ENCODE data around the gene ARHGEF16.

The ARHGEF16 gene

DNA sequence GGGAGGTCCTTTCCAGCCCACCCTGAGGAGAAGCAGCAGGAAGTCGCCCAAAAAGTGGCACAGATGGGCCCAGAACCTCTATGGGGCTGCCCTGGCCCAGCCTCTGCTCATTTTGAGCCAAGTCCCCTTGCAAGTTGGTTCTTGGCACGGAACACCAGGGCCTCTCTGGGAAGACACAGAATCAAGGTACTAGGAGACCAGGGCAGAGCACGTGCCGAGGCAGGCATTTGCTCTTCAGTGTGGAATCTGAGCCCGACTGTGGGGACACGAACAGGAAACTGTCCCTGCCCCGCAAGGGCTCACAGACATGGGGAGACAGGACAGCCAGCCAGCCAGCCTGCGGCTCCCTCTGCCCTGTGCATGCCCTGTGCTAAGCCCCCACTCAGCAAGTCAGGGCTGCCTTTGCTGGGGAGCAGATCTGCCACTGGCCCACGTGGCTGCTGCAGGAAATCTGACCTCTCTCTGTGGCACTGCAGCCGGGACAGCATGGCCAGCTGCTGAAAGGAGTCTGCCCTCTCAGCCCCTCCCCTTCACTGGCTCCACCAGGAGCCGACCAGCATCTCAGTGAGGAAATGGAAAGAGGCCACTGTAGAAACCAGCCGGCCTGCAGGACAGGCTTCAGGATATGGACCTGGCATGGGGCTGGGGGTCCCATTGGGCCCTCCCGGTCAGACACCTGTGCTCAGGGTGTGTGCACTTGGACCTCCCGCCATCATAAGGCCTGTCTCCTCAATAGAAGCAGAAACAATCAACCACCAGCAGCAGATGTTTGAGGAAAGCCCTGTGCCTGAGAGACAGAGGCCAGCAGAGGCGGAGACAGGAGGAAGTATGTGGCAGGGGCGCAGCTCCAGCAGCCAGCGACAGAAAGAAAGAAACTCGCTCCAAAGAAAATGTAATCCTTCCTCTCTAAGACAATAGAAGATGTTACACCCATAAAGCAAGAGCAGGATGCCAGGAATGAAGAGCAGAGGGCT, 3.7 kb downstream of the ARHGEF16 start:
- no peak for DNase-seq

DNA sequence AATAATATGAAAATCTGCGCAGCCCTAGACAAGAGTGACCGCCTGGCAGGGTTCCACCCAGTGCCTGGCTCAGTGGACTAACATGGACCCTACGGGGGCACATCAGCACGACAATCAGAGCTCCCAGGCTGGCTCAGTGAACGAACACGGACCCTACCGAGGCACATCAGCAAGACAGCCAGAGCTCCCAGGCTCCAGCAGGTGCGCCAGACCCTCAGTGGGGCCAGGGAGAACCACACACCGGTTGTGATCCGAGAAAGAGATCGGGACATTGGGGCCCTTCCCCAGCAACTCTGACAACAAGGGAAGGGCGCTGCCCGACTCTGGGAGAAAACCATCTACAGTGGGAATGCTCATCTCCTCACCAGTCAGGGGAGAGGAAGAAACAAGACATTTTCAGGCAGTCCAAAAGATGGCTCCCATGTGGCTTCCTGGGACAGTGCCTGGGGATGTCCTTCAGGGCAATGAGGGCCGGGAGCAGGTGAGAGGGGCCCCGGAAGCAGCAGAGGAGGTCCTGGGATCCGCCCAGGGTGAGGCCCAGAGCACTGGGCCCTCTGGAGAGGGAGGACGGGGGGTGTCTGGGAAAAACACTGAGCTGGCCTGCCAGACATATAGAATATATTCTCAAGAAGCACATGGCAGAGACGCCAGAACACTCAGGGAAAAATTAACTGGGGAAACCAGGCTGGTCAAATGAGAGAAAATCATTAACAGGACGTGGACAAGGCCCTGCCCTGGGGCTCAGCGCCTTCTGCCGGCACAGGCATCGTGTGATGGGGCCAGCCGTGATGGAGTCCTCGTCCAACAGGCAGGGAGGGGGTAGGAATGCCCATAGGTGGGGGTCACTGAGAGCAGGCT, 4.8 kb downstream of the ARHGEF16 start:
- DNase-seq: no peak

DNA sequence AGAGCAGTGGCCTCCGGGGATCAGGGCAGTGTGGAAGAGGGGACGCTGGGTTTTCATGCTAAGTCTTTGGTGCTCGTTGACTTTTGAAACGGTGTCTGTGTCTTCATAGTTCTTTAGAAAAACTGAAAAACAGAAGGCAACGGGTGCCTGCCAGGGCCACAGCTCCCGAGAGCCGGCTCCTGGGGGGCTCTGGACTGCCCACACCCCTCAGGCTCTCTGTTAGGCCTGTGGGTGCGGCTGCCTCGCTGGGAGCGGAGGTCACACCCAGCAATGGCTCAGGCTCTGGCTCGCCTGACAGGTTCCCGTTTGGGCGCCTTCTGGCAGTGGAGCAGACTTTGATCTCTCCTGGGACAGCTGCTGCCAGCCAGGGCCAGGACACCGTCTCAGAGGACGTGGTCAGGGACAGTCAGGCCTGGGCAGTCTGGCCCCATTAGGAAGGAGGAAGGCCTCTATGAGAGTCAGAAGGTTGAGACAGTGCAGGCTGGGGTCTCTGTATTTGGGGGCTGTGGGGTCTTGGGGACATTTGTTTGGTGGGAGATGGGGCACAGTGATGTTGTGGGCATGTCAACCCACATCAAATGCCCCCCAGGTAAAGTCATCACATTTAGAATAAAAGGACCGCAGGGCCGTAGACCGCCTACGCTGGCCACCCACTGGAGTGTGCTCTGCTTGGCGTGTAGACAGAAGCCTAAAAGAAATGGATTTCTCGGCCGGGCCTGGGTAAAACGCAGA, 5.6 kb downstream of the ARHGEF16 start:
- no peak for DNase-seq

DNA sequence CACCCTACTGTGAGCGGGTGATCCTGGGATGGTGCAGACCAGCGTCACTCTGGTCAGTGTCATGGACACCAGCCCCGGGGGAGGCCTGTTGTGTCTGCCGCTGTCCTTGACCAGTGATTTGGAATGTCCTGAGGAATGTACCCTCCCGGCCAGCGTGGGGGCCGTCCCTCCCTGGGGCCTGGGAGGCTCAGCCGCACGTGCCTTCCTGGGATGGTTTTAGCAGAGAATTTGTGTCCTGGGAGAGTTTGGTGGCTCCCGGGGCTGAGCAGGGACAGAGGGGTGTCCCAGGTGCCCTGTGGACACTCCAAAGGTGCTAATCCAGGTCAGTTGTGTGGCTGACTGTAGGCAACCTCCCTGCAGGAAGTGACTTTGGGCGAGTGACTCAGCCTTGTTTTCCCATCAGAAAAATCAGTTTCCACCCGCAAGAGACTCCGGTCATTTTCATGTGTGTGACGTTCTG, 6.2 kb downstream of the ARHGEF16 start:
- DNase-seq: no peak

GRCh38 chr1:3461238-3461933, 6.9 kb downstream of the ARHGEF16 start:
- DNase-seq: peak in 1 of 5 experiments; percentile 2

GRCh38 chr1:3461934-3462275, 7.4 kb downstream of the ARHGEF16 start:
- DNase-seq: peak in 1 of 5 experiments; percentile 1

- DNase-seq: no peak
Measured at GRCh38 chr1:3462356-3463012, 8.0 kb downstream of the ARHGEF16 start.

DNA sequence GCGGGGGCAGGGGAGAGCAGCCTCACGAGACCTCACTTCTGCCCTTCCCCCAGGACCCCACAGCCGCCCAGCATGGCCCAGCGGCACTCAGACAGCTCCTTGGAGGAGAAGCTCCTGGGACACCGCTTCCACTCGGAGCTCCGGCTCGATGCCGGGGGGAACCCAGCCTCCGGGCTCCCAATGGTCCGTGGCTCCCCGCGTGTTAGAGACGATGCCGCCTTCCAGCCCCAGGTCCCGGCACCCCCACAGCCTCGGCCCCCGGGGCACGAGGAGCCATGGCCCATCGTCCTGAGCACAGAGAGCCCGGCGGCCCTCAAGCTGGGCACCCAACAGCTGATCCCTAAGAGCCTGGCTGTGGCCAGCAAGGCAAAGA, 8.5 kb downstream of the ARHGEF16 start:
- DNase-seq: peak in 1 of 5 experiments; percentile 2

- DNase-seq: peak in 1 of 5 experiments; percentile 2
Measured at GRCh38 chr1:3463408-3463863, 9.0 kb downstream of the ARHGEF16 start.

GRCh38 chr1:3463891-3464648, 9.6 kb downstream of the ARHGEF16 start:
- DNase-seq: peak in 1 of 5 experiments; percentile 2

DNA sequence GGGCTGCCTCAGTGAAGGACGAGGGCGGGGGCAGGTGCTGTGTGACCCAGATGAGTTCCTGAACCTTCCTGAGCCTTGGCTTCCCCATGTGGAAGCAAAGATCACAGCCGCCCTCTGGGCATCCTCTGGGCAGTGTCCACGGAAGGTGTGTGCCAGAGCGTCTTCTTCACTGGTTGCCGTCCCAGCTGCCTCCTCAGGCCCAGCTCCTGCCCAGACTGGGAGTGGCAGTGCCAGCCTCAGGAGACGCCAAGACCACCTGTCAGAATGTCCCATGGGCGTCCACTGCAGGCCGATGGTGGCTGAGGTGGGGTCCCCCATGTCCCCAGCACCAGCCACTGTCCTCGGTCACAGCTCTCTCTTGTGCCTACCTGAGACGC, 10.2 kb downstream of the ARHGEF16 start:
- DNase-seq: peak in 1 of 5 experiments; percentile 1

DNA sequence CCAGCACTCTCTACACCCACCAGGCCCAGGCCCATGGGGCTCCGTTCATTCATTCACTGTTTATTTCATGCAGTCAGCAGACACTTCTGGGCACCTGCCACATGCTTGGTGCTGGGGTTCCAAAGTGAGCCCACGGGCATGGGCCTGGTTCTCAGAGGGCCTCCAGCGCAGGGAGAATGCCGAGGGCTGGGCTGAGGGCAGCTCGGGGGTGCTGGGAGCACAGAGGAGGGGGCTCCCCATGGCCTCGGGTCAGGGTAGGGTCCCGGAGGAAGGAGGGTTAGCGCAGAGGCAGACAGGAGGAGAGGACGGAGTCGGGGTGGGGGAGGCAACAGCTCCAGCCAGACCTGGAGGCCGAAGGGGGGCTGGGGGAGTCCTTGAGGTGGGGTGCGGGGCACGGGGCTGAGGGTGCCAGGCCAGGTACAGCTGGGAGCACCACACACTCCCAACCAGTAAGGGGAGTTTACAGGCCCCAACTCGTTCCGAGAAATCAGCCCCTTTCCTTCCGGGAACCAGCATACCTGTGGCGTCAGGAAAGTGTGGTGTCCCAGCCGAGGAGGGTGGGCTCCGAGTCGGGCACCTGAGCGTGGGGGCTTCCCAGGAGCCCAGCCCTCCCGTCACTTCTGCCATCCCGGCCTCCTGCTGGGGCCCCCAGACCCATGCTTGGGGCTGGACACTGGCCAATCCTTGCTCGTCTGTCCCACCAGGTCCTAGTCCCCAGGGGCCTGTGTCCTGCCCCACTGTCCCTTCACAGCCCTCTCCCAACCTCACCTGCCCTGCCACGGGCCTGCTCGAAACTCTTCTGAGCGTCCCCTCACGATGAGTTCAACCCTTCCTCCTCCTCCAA, 10.8 kb downstream of the ARHGEF16 start:
- peak in 1 of 5 experiments; percentile 3 for DNase-seq

GRCh38 chr1:3465935-3466321, 11.5 kb downstream of the ARHGEF16 start:
- peak in 1 of 5 experiments; percentile 1 for DNase-seq

- peak in 1 of 5 experiments; percentile 1 for DNase-seq
Measured at GRCh38 chr1:3466366-3467075, 12.1 kb downstream of the ARHGEF16 start.

DNA sequence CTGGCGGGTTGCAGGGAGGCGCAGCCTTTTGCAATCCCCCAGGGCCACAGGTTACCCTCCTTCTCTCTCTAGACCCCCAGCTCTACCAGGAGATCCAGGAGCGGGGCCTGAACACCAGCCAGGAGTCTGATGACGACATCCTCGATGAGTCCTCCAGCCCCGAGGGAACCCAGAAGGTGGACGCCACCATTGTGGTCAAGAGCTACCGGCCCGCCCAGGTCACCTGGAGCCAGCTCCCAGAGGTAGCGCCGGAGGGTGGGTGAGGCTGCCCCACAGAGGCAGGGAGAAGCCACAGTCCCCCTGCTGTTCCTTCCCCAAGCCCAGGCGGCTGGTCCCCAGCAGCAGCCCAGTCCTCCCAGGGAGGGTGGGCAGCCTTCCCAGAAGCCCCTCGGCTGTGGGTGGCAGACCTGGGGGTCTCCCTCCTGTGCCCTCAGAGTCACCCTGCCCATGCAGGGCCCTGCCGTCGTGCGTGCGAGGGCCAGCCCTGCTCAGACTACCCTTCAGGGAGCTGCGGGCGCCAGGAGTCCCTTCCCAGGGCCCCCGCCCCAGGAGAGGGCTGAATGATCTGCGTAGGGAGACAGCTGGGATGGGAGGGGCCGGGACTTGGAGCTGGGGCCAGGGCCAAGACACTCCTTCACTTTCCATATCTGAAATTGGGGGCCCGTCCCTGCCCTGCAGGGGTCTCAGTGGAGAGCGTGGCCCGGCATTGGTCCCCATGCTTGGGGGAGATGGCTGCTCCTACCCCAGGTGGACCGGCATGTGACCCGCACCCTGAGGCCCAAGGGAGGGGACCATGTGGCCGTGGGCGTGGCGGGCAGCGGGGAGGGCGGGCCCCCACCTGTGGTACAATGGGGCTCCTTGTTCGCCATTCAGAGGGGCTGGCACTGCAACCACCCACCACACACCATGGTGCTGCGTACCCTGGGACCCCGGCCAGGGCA, 12.9 kb downstream of the ARHGEF16 start:
- DNase-seq: peak in 1 of 5 experiments; percentile 2

DNA sequence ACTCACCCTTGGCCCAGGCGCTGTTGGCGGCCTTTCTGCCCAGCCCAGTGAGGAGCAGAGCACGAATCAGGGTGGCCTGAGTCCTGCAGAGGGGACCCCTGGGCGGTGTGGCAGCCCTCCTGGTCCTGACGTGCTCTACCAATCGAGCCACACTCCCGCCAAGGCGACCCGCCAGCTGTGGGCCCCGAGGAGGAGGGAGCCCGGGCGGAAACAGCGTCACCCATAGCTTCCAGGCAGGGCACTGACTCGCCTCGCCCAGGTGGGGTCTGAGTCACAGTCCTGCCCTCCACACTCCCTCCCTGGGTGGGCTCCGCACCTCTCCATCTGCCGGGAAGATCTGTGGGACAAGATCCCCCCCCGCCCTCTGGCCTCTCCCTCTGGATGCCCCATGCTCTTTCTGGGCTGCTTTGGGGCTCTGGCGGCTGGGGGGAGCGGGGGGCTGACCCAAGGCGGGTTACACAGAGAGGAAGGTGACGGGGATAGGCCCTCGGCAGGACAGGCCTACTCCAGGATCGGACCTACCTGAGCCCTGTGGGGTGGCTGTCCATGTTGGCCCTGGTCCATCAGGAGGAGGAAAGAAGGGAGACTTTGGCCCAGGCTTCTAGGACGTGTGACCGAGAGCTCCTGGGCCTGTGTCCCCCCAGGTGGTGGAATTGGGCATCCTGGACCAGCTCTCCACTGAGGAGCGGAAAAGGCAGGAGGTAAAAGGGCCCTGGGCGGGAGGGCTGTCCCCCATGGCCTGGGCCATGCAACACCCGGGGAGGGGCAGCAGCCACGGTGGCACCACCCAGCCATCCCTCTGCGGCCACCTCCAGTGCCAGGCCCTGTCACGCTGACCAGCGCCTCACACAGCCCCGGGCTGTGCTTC, 14.0 kb downstream of the ARHGEF16 start:
- peak in 1 of 5 experiments; percentile 3 for DNase-seq

Measured in T-helper 2 cell (primary cell).